Bone marrow (tissue), 2 donors: Measurements from ENCODE around the gene NLRC3.
A peak's percentile ranks its signal among the peaks of the same experiment; 100 is the strongest.

Experiments
- DNase-seq, 2 donors: peaks; one replicate each; lab custom pipeline; 2025; lab: John Stamatoyannopoulos, UW

NLRC3 gene

DNA sequence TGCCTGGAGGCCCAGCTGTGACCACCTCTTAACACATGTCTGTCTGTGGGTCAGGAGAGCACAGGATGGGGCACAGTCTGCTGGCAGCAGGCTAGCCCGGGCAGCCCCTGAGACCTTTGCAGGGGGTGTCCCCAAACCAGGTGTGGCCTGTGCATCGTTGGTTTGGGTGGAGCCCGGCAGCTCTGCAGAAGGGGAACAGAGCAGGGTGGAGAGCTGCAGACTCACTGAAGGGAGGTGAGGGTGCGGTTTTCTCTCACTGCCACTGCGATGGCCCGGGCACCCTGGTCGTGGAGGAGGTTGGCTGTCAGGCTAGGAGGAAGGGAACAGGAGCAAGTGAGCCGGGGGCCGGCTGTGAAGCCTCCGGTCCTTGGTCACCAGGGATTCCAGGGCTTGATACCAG lies 28.8 kb downstream of the NLRC3 start:
- no peak for DNase-seq

GRCh38 chr16:3546986-3547682 lies 30.1 kb downstream of the NLRC3 start:
- no peak for DNase-seq

- DNase-seq, result no peak
These were observed 34.4 kb downstream of the NLRC3 start for GRCh38 chr16:3542601-3543373.

GRCh38 chr16:3541527-3542155 lies 35.6 kb downstream of the NLRC3 start:
- DNase-seq, result no peak

GRCh38 chr16:3538222-3538621 lies 39.0 kb downstream of the NLRC3 start:
- DNase-seq, result no peak

- DNase-seq, result no peak
These were observed 40.4 kb downstream of the NLRC3 start for GRCh38 chr16:3536851-3537250.

DNA sequence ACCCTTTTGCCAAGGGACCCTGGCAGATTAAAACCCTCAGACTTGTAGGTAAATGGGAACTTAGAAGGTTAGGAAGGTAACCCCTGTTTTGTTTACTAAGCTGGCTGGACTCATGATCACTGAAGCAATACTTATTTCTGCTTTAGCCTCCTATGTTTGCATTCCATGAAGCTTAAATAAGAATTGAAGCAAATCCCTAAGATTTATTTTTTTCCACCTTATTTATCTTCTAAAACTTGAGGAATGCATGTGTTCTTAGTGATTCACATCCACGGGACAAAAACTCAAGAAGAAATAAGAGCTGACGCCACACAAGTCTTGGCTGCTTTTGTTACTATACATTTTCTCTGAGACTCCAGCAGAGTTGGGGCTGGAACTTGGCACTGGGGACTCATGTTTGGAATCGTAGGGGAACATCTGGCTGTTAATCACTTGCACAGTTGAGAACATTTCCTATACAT lies 40.9 kb downstream of the NLRC3 start:
- no peak for DNase-seq

DNA sequence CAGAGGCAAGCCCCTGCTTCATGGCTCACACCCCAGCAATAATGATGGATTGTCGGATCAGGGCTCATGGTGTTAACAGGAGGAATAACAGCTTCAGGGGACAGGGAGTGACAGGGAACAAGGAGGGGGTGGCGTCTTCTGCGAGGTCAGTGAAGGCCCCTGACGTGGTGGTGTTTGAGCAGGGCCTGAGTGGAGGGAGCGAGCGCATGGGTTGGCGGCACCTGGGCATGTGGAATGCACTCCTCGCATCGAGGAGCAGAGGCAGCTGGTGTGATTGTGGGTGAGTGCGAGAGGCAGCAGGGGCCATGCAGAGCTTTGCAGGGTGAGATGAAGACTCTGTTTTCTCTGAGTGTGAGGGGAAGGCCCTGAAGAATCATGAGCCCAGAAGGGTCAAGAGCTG lies 43.1 kb downstream of the NLRC3 start:
- DNase-seq, result no peak

DNA sequence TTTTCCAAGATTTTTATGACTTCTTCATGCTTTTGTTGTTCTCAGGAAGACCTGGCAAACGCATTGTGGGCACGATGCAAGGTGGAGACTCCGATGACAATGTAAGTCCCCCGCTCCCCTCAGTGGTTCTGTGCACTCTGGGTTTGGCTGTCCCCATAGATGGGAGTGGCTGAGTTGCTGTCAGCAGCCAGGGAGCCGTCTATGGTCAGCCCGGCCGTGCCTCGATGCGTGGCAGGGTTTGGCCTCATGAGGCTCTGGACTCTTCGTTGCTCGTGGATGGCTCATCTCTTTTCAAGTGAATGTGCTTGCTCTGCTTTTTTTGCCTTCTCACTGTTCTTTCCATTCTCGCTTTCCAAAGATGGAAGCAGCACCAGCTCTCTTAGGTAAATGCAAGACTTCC lies 44.5 kb downstream of the NLRC3 start:
- DNase-seq, result no peak

DNA sequence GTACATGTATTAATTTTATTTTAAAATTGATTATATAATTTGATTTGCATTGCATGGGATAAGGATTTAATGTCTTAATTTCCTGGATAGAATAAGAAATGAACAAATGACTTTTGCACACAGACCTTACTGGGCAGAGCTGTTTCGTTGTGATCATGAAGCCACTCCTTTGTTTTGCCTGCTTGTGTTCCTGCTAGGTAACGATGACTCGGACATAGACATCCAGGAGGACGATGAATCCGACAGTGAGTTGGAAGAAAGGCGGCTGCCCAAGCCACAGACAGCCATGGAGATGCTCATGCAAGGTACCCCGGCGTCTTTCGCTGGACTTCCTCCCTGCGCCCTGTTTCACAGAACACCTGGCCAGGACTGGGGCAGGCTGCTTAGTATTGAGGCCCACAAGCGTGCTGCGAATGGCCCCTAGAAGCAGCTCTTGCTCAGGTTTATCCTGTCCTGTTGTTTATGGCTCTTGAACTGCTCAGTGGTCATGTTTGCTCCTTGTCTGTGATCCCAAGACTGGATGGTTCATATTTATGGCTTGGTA lies 46.8 kb downstream of the NLRC3 start:
- no peak for DNase-seq

GRCh38 chr16:3529175-3529574 lies 48.0 kb downstream of the NLRC3 start:
- DNase-seq, result no peak

DNA sequence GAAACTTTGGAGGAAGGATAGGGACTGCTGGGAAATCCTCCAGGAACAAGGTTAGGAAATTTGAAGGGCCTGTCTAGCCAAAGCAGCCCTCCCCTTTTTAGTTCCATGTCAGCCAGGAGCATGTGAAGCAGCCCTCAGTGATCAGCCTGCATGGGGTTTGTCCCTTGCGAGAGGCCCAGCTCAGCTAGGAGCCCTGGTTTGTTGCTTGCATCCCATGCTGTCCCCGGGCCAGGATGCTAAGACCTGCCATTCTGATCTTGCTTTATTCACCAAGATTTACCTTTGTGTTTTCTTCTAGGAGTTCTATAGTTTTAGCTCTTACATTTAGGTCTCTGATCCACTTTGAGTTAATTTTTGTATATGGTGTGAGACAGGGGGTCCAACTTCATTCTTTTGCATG lies 48.8 kb downstream of the NLRC3 start:
- DNase-seq, result no peak

- peak in 1 of 2 donors; percentile 4 for DNase-seq
These were observed 49.9 kb downstream of the NLRC3 start for GRCh38 chr16:3527216-3527829.

DNA sequence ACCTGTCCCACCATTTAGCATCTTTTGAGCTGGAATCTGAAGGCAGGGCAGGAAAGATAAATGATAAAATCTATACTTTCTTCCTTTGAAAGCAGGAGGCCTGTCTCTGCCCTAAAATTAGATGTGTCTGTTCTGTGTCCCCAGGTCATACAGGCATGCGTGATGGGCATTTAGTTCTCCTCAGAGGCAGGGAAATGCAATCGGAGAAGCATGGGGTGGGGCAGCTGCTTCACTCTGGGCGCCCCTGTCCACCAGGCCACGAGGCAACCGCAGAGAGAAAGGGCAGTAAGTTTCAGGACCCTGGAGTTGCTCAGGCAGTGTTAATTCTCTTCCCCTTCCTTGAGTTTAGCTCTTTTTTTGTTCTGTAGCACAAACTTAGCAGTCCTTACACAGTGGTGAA lies 51.3 kb downstream of the NLRC3 start:
- no peak for DNase-seq

DNA sequence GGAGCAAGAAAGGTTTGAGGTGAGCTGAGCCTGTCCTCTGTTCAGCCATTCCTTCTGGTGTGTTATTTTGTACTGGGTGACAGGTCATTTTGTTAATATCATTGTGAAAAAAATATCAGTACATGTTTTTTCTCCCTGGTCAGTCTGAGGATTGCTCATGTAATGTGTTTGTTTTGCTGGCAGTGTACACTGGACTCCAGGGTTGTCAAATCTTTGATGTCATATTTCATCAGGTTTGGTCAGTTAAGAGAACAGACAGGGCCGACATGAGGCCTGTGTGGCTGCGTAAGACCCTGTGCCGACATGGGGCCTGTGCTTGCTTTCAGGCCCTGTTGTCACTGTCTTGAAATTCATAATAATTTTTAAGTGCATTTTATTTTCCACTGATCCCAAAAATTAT lies 53.9 kb downstream of the NLRC3 start:
- no peak for DNase-seq

- no peak for DNase-seq
These were observed 56.4 kb downstream of the NLRC3 start for GRCh38 chr16:3520841-3521240.

DNA sequence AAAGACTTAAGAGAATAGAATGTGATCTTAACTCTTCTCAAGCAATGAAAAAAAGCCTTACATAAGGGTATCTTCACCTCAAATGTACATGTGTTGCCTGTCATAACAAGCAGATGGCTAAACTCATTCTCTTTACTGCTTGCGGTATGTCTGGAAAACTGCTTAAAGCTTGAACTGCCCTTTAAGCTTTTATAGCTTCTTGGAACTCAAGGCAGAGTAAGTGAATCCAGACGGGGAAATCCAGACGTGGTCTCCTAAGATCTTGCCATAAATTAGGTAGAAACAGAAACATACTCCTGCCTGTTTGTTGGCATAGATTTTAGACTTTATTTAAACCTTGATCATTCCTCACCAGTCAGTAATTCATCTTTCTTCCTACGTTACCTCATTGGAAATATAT lies 56.8 kb downstream of the NLRC3 start:
- DNase-seq, result no peak

- no peak for DNase-seq
These were observed 57.6 kb downstream of the NLRC3 start for GRCh38 chr16:3519581-3519980.

DNA sequence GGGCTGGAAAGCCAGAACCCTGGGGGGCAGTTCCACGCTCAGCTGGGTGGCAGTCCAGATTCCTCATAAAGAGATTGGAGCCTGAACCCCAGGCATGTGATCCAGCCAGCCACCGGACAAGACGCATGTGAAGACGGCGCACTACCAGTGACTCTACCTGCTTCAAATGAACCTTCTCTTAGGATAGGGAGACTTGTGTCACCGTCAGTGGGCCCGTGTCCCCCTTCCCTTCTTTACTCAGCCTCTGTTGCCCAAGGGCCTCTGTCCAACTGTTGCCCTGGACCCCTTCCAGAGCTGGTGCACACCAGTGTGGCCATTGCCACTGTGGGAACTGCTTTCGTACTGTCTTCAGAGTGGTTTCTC lies 58.2 kb downstream of the NLRC3 start:
- no peak for DNase-seq

DNA sequence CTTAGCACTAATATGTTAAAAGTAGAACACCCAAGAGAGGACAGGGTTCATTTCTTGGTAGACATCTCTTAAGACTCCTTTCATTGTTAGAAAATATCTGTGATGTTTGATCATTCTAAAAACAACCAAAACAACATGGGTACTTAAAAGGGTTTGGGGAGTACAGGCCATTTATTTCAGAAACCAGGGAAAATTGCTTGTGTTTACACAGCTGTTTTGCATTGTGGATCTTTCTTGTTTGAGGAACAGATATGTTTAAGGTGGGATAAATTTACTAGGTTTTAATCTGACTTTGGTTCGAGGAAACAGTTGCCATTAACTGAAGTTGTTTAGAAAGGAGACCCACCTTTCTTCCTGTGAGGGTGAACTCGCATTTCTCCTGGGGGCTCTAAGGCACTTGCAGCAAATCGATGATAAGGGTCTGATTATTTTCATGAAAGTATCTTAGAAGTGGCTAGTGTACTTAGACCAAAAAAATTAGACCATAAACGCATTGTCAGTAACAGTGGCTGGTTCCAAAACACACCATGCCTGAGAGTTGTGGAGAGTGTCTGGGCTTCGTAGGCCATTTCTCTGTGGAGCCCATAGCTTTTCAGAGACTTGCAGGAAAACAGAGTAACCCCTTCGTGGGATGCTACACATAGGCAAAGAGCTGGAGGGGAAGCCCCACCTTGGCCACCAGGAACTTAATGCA lies 58.8 kb downstream of the NLRC3 start:
- no peak for DNase-seq

- no peak for DNase-seq
These were observed 61.3 kb downstream of the NLRC3 start for GRCh38 chr16:3515897-3516296.

DNA sequence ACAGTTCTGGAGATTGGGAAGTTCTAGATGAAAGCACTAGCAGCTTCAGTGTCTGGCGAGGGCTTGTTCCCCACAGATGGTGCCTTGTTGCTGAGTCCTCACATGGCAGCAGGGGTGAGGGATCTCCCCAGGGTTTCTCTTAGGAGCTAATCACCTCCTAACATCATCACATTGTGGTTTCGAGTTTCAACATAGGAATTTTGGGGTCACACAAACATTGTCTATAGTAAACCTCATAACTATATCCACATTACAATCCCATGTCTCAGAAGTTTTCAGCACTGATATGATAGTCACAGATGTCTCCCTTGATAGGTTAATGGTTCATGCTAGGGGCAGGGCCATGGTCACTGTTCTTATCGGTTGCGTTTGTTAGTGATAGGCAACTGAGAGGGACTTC lies 62.6 kb downstream of the NLRC3 start:
- no peak for DNase-seq
